Measurements from ENCODE around the gene INTS1.

DNA sequence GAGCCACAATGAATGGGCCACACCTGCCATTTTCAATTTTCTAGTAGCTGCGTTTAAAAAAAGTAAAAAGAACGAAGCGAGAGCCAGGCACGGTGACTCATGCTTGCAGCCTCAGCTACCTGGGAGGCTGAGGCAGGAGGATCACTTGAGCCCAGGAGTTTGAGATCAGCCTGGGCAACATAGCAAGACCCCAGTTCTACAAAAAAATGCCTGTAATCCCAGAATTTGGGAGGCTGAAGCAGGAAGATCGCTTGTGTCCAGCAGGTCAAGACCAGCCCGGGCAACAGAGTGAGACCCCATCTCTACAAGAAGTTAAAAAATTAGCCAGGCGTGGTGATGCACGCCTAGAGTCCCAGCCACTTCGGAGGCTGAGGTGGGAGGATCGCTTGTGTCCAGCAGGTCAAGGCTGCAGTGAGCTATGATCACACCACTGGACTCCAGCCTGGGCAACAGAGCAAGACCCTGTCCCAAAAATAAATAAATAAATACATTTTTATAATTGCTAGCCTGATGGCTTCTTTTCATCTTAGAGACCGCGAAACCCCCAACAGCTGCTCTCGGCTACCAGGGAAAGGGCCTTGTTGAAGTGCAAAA is 77.0 kb downstream of the INTS1 start:
- TF ChIP-seq, protein P1, sequence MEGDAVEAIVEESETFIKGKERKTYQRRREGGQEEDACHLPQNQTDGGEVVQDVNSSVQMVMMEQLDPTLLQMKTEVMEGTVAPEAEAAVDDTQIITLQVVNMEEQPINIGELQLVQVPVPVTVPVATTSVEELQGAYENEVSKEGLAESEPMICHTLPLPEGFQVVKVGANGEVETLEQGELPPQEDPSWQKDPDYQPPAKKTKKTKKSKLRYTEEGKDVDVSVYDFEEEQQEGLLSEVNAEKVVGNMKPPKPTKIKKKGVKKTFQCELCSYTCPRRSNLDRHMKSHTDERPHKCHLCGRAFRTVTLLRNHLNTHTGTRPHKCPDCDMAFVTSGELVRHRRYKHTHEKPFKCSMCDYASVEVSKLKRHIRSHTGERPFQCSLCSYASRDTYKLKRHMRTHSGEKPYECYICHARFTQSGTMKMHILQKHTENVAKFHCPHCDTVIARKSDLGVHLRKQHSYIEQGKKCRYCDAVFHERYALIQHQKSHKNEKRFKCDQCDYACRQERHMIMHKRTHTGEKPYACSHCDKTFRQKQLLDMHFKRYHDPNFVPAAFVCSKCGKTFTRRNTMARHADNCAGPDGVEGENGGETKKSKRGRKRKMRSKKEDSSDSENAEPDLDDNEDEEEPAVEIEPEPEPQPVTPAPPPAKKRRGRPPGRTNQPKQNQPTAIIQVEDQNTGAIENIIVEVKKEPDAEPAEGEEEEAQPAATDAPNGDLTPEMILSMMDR (IDR thresholded peaks at IDR 0.05 in 4 of 5, conservative IDR thresholded peaks at IDR 0.05 in 1 of 5), result no peak
- TF ChIP-seq POLR2A (IDR thresholded peaks at IDR 0.05), result no peak

All from gastrocnemius medialis (tissue), 4 donors.